Effector memory CD4-positive, alpha-beta T cell (primary cell): Measurements from ENCODE around the gene WASF3.
"Not testable (repeated sequence)": the region's sequence is repeated elsewhere in the genome, so short reads cannot be mapped to it uniquely, and the experiment has no call there.

Source experiments
- DNase-seq, 3 donors: peaks; one replicate each; pipeline ENCODE4 v3.0.0-alpha.2; 2020
- H3K27ac ChIP-seq: 2 replicates; pipeline ENCODE4 v1.7.0; 2013; ENCODE audit warnings: mild to moderate bottlenecking, low read length, moderate library complexity; ENCODE audit not compliant: insufficient read depth, poor library complexity, severe bottlenecking
- H3K27me3 ChIP-seq: replicated peaks from 2 replicates; pipeline ENCODE4 v1.7.0; 2013; ENCODE audit warnings: mild to moderate bottlenecking, low read length; ENCODE audit not compliant: insufficient read depth, control insufficient read depth, poor library complexity, severe bottlenecking
- H3K36me3 ChIP-seq: 2 replicates; pipeline ENCODE4 v1.7.0; 2013; ENCODE audit warnings: mild to moderate bottlenecking, low read length, moderate library complexity; ENCODE audit not compliant: control insufficient read depth, insufficient read depth
- H3K4me1 ChIP-seq: 2 replicates; pipeline ENCODE4 v1.7.0; 2013; ENCODE audit warnings: low read length, mild to moderate bottlenecking; ENCODE audit not compliant: control insufficient read depth, insufficient read depth, poor library complexity, severe bottlenecking
- H3K4me3 ChIP-seq: 2 replicates; pipeline ENCODE4 v1.7.0; 2013; ENCODE audit warnings: low read length, low read depth, mild to moderate bottlenecking; ENCODE audit not compliant: insufficient read depth, poor library complexity, severe bottlenecking
- H3K9me3 ChIP-seq: 2 replicates; pipeline ENCODE4 v1.7.0; 2013; ENCODE audit warnings: mild to moderate bottlenecking, low read length, moderate library complexity; ENCODE audit not compliant: control insufficient read depth

The WASF3 gene

GRCh38 chr13:26619358-26619757 is 61.9 kb downstream of the WASF3 start:
- Histone ChIP-seq H3K4me1 (no peaks in the 10 kb centered on the region), H3K9me3 (no peaks in the 10 kb centered on the region), H3K4me3 (no peak overlapping the region), H3K36me3 (no peaks in the 10 kb centered on the region), H3K27ac (no peak overlapping the region), H3K27me3 (peaks cover 3% of the 10 kb centered on the region)
- no peak for DNase-seq

GRCh38 chr13:26621731-26622401 is 64.4 kb downstream of the WASF3 start:
- Histone ChIP-seq H3K4me1 (no peaks in the 10 kb centered on the region), H3K9me3 (no peaks in the 10 kb centered on the region), H3K4me3 (no peak overlapping the region), H3K27ac (no peak overlapping the region), H3K27me3 (peaks cover 3% of the 10 kb centered on the region), H3K36me3 (no peaks in the 10 kb centered on the region)
- no peak for DNase-seq

- Histone ChIP-seq H3K36me3 (no peaks in the 10 kb centered on the region), H3K4me3 (no peak overlapping the region), H3K9me3 (no peaks in the 10 kb centered on the region), H3K27me3 (peaks cover 3% of the 10 kb centered on the region), H3K4me1 (no peaks in the 10 kb centered on the region), H3K27ac (no peak overlapping the region)
- DNase-seq, result no peak
Measured at GRCh38 chr13:26623125-26623524, 65.6 kb downstream of the WASF3 start.

GRCh38 chr13:26624572-26624971 is 67.1 kb downstream of the WASF3 start:
- Histone ChIP-seq H3K27ac (no peak overlapping the region), H3K9me3 (no peaks in the 10 kb centered on the region), H3K4me3 (no peak overlapping the region), H3K4me1 (no peaks in the 10 kb centered on the region), H3K27me3 (no peaks in the 10 kb centered on the region), H3K36me3 (no peaks in the 10 kb centered on the region)
- no peak for DNase-seq

GRCh38 chr13:26626271-26626670 is 68.8 kb downstream of the WASF3 start:
- Histone ChIP-seq H3K9me3 (no peaks in the 10 kb centered on the region), H3K27me3 (no peaks in the 10 kb centered on the region), H3K27ac (no peak overlapping the region), H3K36me3 (no peaks in the 10 kb centered on the region), H3K4me1 (no peaks in the 10 kb centered on the region), H3K4me3 (no peak overlapping the region)
- DNase-seq, result no peak

GRCh38 chr13:26628706-26629105 is 71.2 kb downstream of the WASF3 start:
- Histone ChIP-seq H3K4me1 (no peaks in the 10 kb centered on the region), H3K9me3 (no peaks in the 10 kb centered on the region), H3K27ac (no peak overlapping the region), H3K4me3 (no peak overlapping the region), H3K36me3 (no peaks in the 10 kb centered on the region), H3K27me3 (no peaks in the 10 kb centered on the region)
- no peak for DNase-seq

- no peak for DNase-seq
- no peaks in the 10 kb centered on the region for H3K36me3 ChIP-seq
Measured at GRCh38 chr13:26629260-26629825, 71.9 kb downstream of the WASF3 start.

GRCh38 chr13:26635634-26636033 is 78.2 kb downstream of the WASF3 start:
- H3K9me3 ChIP-seq, H3K4me3 ChIP-seq, H3K27me3 ChIP-seq, H3K36me3 ChIP-seq, H3K4me1 ChIP-seq, DNase-seq, H3K27ac ChIP-seq: not testable (repeated sequence)

More at GRCh38 chr13:26629260-26629825, 71.9 kb downstream of the WASF3 start:
- H3K4me1 ChIP-seq, result no peaks in the 10 kb centered on the region
- no peak overlapping the region for H3K27ac ChIP-seq
- H3K9me3 ChIP-seq, result no peaks in the 10 kb centered on the region
- H3K4me3 ChIP-seq, result no peak overlapping the region
- no peaks in the 10 kb centered on the region for H3K27me3 ChIP-seq

- H3K27me3 ChIP-seq, result not testable (repeated sequence)
Measured at GRCh38 chr13:26636073-26636472, 78.6 kb downstream of the WASF3 start.

GRCh38 chr13:26646603-26647002 is 89.1 kb downstream of the WASF3 start:
- no peak overlapping the region for H3K27ac ChIP-seq
- H3K4me3 ChIP-seq, result no peak overlapping the region
- no peaks in the 10 kb centered on the region for H3K4me1 ChIP-seq
- no peaks in the 10 kb centered on the region for H3K36me3 ChIP-seq
- no peak for DNase-seq
- H3K9me3 ChIP-seq, result no peaks in the 10 kb centered on the region
- no peaks in the 10 kb centered on the region for H3K27me3 ChIP-seq

More at GRCh38 chr13:26636073-26636472, 78.6 kb downstream of the WASF3 start:
- H3K4me3 ChIP-seq, DNase-seq, H3K9me3 ChIP-seq, H3K36me3 ChIP-seq, H3K4me1 ChIP-seq, H3K27ac ChIP-seq: not testable (repeated sequence)
